Measurements from ENCODE around the gene TMC7. TPM values are rescaled to one million over a fixed set of nuclear protein-coding genes. Genes with fewer than 3 reads are reported as not detected.
A peak's percentile ranks its signal among the peaks of the same experiment; 100 is the strongest.
"Not testable (repeated sequence)": the region's sequence is repeated elsewhere in the genome, so short reads cannot be mapped to it uniquely, and the experiment has no call there.

TMC7 gene
- total RNA-seq, 2 donors from 2014 or later: 1.6 to 2.9 TPM

GRCh38 chr16:18975109-18975508, 8.6 kb upstream of the TMC7 start:
- intact Hi-C loops (cut with DNase I): no loop called here
- Histone ChIP-seq H3K36me3 (no peaks in the 10 kb centered on the region), H3K4me1 (replicated peaks) (no peaks in the 10 kb centered on the region), H3K9me3 (no peaks in the 10 kb centered on the region), H3K27ac (no peak overlapping the region), H3K4me3 (no peak overlapping the region), H3K27me3 (replicated peaks; ENCODE audit: insufficient read depth) (no peaks in the 10 kb centered on the region)
- WGBS: 41% methylated on average over 3 of the region's 3 CpGs
- DNase-seq (ENCODE audit: low spot score): no peak
- TF ChIP-seq POLR2A (IDR thresholded peaks at IDR 0.05): no peak
- TF ChIP-seq CTCF (IDR thresholded peaks at IDR 0.05): no peak
- no peak for TF ChIP-seq POLR2AphosphoS5 (IDR thresholded peaks at IDR 0.05)

GRCh38 chr16:18979936-18980335, 3.8 kb upstream of the TMC7 start:
- intact Hi-C loops (cut with DNase I): loop anchor here (5.0 kb wide), 2 partner anchors 92 to 397 kb away; no protein-coding TSS in a partner anchor
- H3K4me3 ChIP-seq: no peak overlapping the region
- TF ChIP-seq POLR2A (IDR thresholded peaks at IDR 0.05): no peak
- TF ChIP-seq CTCF (IDR thresholded peaks at IDR 0.05): no peak
- no peak for TF ChIP-seq POLR2AphosphoS5 (IDR thresholded peaks at IDR 0.05)
- no peaks in the 10 kb centered on the region for H3K36me3 ChIP-seq
- H3K27me3 ChIP-seq (replicated peaks; ENCODE audit: insufficient read depth): no peaks in the 10 kb centered on the region
- 40% methylated on average over 2 of the region's 2 CpGs for WGBS
- H3K27ac ChIP-seq: no peak overlapping the region
- H3K4me1 ChIP-seq (replicated peaks): peaks cover 2% of the 10 kb centered on the region
- DNase-seq (ENCODE audit: low spot score): no peak
- no peaks in the 10 kb centered on the region for H3K9me3 ChIP-seq

- intact Hi-C loops (cut with DNase I): loop anchor here (5.0 kb wide), 2 partner anchors 88 to 393 kb away; no protein-coding TSS in a partner anchor
- 57% methylated on average over 11 of the region's 11 CpGs for WGBS
- H3K4me3 ChIP-seq: peak overlapping the region; percentile 55 to 65
- TF ChIP-seq POLR2AphosphoS5 (IDR thresholded peaks at IDR 0.05): no peak
- TF ChIP-seq POLR2A (IDR thresholded peaks at IDR 0.05): no peak
- TF ChIP-seq CTCF (IDR thresholded peaks at IDR 0.05): no peak
- H3K4me1 ChIP-seq (replicated peaks): peaks cover 2% of the 10 kb centered on the region
- H3K9me3 ChIP-seq: no peaks in the 10 kb centered on the region
- no peaks in the 10 kb centered on the region for H3K27me3 ChIP-seq (replicated peaks; ENCODE audit: insufficient read depth)
- H3K27ac ChIP-seq: peak overlapping the region in 1 of 2 donors; percentile 57
- H3K36me3 ChIP-seq: no peaks in the 10 kb centered on the region
- DNase-seq (ENCODE audit: low spot score): no peak
Measured at GRCh38 chr16:18984435-18985005, 786 bp downstream of the TMC7 start.

GRCh38 chr16:18985256-18985655, 1.5 kb downstream of the TMC7 start:
- WGBS: 96% methylated on average over 1 of the region's 1 CpG
- H3K36me3 ChIP-seq; intact Hi-C loops (cut with DNase I); H3K27me3 ChIP-seq (replicated peaks; ENCODE audit: insufficient read depth); DNase-seq (ENCODE audit: low spot score); H3K4me1 ChIP-seq (replicated peaks); H3K4me3 ChIP-seq; H3K9me3 ChIP-seq; H3K27ac ChIP-seq: not testable (repeated sequence)

GRCh38 chr16:18991731-18992130, 8.0 kb downstream of the TMC7 start:
- 92% methylated on average over 9 of the region's 9 CpGs for WGBS
- H3K27me3 ChIP-seq (replicated peaks; ENCODE audit: insufficient read depth); DNase-seq (ENCODE audit: low spot score); intact Hi-C loops (cut with DNase I); H3K9me3 ChIP-seq; H3K27ac ChIP-seq; H3K36me3 ChIP-seq; H3K4me1 ChIP-seq (replicated peaks); H3K4me3 ChIP-seq: not testable (repeated sequence)

GRCh38 chr16:18993531-18993930, 9.8 kb downstream of the TMC7 start:
- H3K4me1 ChIP-seq (replicated peaks); H3K27ac ChIP-seq; DNase-seq (ENCODE audit: low spot score); H3K27me3 ChIP-seq (replicated peaks; ENCODE audit: insufficient read depth); H3K9me3 ChIP-seq; intact Hi-C loops (cut with DNase I); H3K4me3 ChIP-seq; H3K36me3 ChIP-seq: not testable (repeated sequence)
- WGBS: 91% methylated on average over 3 of the region's 3 CpGs

GRCh38 chr16:18994181-18994580, 10.4 kb downstream of the TMC7 start:
- DNase-seq (ENCODE audit: low spot score); H3K27me3 ChIP-seq (replicated peaks; ENCODE audit: insufficient read depth); H3K9me3 ChIP-seq; H3K4me1 ChIP-seq (replicated peaks); intact Hi-C loops (cut with DNase I); H3K4me3 ChIP-seq; H3K36me3 ChIP-seq: not testable (repeated sequence)
- peak overlapping the region in 1 of 2 donors; percentile 31 for H3K27ac ChIP-seq
- WGBS: 73% methylated on average over 7 of the region's 7 CpGs

GRCh38 chr16:18995406-18995805, 11.7 kb downstream of the TMC7 start:
- DNase-seq (ENCODE audit: low spot score); H3K4me3 ChIP-seq; H3K27me3 ChIP-seq (replicated peaks; ENCODE audit: insufficient read depth); H3K9me3 ChIP-seq; H3K4me1 ChIP-seq (replicated peaks); intact Hi-C loops (cut with DNase I); H3K36me3 ChIP-seq; H3K27ac ChIP-seq: not testable (repeated sequence)
- WGBS: 80% methylated on average over 12 of the region's 12 CpGs

- H3K36me3 ChIP-seq; DNase-seq (ENCODE audit: low spot score); H3K4me1 ChIP-seq (replicated peaks); H3K9me3 ChIP-seq; intact Hi-C loops (cut with DNase I); H3K27me3 ChIP-seq (replicated peaks; ENCODE audit: insufficient read depth); H3K27ac ChIP-seq; H3K4me3 ChIP-seq: not testable (repeated sequence)
- 86% methylated on average over 9 of the region's 9 CpGs for WGBS
Measured at GRCh38 chr16:18996536-18996935, 12.8 kb downstream of the TMC7 start.

GRCh38 chr16:18997001-18997400, 13.3 kb downstream of the TMC7 start:
- WGBS: 94% methylated on average over 9 of the region's 9 CpGs
- H3K9me3 ChIP-seq; intact Hi-C loops (cut with DNase I): not testable (repeated sequence)

More at GRCh38 chr16:18997001-18997400, 13.3 kb downstream of the TMC7 start:
- H3K4me1 ChIP-seq (replicated peaks); H3K27me3 ChIP-seq (replicated peaks; ENCODE audit: insufficient read depth); H3K4me3 ChIP-seq; DNase-seq (ENCODE audit: low spot score); H3K27ac ChIP-seq; H3K36me3 ChIP-seq: not testable (repeated sequence)

All from prostate gland (tissue), 2 donors.